Measurements from ENCODE around the gene SLC6A1.

- TF ChIP-seq CTCF (IDR thresholded peaks at IDR 0.05): no peak
- no peak for TF ChIP-seq EZH2phosphoT487 (IDR thresholded peaks at IDR 0.05)
These were observed 17.4 kb downstream of the SLC6A1 start for GRCh38 chr3:11009898-11010297.
